ENCODE data around the gene TTC21B. TPM values are rescaled to one million over a fixed set of nuclear protein-coding genes. Genes with fewer than 3 reads are reported as not detected.

Gene TTC21B
- total and polyA plus RNA-seq, 9 of the 15 experiments (the other 6 are each of a cell fraction or from before 2014, with no cell fraction given): 5.2 to 34.9 (median 18.5) TPM

GRCh38 chr2:165903406-165903805 lies 50.2 kb downstream of the TTC21B start (continued):
- TF ChIP-seq STAT6 (CRISPR knock-in tag; IDR thresholded peaks at IDR 0.05): no peak
- no peak for TF ChIP-seq ZC3H8 (IDR thresholded peaks at IDR 0.05)
- no peak for TF ChIP-seq TFAM (CRISPR knock-in tag; conservative IDR thresholded peaks at IDR 0.05)
- TF ChIP-seq IRF2 (CRISPR knock-in tag; IDR thresholded peaks at IDR 0.05): no peak
- TF ChIP-seq NKRF (IDR thresholded peaks at IDR 0.05; ENCODE audit: borderline replicate concordance): no peak
- TF ChIP-seq ETS1 (conservative IDR thresholded peaks at IDR 0.05; ENCODE audit: control insufficient read depth, low read depth, low read length): no peak

Data from K562 (cell line).